Skin of body (tissue), 2 donors: ENCODE measurements around the gene PYGO2. TPM values are rescaled to one million over a fixed set of nuclear protein-coding genes. Genes with fewer than 3 reads are reported as not detected.
A peak's percentile ranks its signal among the peaks of the same experiment; 100 is the strongest.

Source experiments
- DNase-seq: peaks from one replicate; lab custom pipeline; 2025; lab: John Stamatoyannopoulos, UW
- total RNA-seq: library from RNA; depleted of rRNA; stranded (reverse); fragments of >200 nt; gene quantifications from one replicate; pipeline ENCODE4 v1.2.3, GENCODE V29; 2014

PYGO2 gene
- total RNA-seq, 1 donor from 2014 or later = 14.6 TPM

DNA sequence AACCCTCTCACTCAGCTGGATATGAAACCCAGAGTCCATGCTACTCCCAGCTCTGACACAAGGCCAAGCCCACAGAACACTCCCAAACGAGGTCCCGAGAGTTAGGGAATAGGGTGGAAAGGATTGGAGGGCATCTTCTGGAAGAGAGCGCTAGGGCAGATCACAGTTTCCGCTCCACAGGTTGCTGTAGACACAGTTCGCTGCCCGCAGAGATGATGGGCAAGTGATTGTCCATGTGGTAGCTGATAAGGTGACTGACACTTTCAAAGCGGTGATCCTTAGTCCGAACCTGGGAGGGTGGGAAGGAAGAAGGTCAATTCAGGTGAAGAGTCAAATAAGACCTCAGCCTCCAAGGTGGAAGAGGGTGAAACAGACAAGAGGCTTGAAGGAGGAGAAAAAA, 2.1 kb upstream of the PYGO2 start:
- no peak for DNase-seq

DNA sequence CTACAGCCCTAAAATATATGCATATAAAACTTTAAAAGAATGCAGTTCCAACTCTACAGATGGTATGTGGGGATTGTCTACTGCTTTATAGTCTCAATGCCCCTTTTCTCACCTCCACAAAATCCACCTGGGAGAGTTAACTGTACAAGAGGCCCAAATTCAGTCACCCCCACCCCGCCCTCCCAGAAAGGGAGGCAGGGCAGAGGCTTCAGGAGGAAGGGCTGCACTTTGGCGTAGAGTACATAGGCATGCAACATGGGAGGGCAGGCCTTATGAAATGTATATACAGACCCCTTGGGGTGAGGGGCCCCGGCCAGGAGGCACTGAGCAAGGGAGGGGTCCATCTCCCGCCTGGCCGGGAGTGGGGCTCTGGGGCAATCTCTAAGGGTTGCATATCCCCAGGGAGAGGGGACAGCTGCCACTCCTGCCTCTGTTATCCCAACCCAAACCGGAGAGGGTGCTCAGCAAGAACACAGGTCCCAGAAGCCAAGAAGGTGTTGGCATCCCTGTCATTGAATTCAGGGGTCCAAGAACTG, 1.3 kb upstream of the PYGO2 start:
- no peak for DNase-seq

DNA sequence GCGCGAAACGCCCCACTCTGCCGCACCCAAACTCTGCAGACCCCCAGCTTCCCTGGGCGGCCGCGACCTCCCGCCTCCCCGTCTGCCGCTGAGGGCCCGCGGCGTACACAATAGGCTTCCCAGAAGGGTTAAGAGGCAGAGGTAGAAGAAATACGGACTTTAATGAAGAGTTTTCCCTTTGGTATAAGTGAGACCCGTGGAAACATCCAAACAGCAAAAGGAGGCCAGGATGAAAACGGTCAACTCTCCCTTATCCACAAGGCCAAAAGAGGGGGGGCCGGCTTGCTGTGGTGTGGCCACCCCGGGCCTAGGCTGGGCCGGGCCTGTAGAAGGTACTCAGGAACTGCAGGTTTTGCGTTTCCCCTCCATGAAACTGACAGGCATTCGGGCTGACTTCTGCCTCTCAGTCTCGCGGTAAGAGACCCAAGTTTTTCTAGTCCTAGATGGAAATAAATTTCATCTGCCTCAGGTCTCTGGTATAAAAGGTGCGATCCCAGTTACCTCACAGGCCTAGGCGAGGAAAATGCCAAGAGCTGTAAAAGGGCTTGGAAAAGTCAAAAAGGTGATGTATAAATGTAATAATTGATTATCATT, 671 bp upstream of the PYGO2 start:
- no peak for DNase-seq

DNA sequence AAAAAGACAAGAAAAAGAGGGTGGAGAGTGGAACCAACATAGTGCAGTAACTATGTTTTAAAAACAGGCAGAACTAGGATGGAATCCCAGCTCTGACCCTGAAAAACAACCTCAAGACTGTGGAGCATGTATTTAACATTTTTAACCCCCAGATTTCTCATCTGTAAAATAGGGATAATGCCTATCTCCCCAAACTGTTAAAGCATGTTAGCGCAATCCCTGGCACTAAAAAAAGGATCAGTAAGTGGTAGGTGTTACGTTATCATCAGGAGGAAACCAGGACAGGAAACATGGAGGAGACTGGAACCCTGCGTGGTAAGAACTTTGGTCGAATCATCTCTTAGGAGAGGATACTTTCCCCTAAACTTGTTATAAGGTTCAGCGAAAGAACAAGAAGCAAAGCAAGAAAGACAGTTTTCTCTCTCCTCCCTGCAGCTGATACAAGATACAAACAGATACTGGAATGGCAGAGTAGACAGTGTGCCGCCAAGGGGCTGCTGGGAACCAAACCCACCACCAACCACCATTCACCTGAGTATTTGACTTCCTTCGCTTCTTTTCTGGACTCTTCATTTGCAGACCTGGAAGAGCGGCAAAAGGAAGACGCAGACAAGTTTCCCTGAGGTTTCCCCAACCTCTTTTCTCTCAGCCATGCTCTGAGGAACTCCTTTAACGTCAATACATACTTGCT, 991 bp downstream of the PYGO2 start:
- DNase-seq = no peak

DNA sequence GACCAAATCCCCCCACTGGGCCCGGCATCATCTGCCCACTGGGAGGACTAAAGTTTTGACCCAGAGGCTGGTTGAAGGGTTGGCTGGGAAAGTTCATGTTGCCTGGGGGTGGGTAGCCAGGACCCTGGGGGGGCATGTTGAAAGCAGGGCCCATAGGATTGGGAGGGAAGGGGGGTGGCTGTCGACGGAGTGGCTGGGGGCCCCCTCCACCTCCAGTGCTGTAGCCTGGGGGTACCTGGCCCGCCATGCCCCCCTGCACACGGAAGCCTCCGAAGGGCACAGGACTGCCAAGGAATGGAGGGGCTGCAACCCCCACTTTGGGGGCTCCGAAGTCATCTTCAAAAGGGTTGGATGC, 2.2 kb downstream of the PYGO2 start:
- no peak for DNase-seq

DNA sequence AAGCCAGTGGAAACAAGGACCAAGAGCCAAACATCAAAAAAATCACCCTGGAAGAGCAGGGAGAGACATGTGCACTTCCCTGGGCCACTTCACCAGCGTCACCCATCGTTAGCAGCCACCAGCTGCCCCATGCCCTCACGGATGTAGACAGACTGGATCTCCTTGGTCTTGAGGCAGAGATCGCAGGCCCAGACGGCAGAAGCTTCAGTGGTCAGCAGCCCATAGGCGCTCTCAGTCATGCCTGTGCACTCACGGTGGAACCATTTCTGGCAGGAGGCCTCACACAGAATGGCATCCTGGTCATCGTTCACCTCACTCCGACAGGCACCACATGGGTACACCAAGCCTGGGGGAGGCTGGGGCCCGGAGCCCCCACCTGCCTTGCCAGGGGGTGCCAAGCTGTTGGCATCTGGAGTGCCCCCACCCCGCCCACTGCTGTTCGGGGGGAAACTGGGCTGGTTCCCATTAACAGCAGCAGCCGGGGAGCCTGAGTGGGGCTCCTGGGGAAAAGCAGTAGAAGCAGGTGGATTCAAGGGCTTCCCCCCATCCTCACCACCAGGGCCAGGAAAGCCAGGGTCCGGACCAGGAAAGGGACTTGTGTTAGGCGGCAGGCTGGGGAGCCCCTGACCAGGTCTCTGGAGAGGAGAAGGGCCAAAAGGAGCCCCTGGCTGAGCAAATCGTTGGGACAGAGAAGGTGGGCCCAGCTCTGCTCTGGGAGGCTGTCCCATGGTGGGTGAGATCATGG, 2.7 kb downstream of the PYGO2 start:
- DNase-seq = no peak

DNA sequence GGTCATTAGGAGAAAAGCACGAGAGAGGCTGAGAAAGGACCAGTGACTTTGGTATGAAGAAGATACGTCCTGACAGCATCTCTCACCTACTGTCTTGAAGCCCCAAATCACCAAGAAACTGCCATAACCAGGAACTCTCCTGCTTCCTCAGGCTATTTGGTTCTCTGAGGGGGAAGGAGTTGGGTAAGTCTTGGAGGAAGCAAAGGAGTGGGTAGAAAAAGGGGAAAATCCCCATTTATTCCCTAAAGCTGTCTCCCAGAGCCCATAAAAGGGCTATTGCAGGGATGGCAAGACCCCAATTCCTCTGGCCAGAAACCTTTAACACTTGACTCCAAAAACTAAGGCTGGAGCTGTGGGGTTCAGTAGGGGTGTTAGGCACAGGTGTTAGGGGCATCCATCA, 3.5 kb downstream of the PYGO2 start:
- DNase-seq = no peak

DNA sequence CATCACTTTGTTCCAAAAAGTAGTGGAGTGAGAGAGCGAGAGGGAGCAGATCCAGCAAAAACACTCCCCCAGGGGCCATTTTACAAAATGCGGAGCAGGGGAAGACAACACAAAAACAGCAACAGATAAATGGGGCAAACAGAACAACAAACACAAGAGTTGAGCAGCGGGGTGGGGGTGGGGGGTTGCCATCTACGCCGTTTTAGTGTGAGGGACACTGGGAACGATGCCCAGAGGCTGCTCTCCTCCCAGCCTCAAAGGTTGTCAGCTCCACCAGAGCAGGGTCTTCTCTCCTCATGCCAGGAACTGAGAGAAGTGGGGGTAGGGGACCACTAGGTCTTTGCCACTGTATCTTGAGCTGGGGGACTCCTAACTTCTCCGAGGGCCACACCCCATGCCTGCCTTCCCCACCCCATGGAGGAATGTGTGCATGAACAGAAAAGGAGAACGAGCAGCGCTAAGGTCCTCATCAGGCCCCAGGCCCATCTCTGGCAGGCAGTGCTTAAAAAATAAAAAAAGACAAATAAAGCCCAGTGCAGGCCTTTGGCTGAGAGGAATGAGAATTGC, 4.4 kb downstream of the PYGO2 start:
- DNase-seq = no peak

DNA sequence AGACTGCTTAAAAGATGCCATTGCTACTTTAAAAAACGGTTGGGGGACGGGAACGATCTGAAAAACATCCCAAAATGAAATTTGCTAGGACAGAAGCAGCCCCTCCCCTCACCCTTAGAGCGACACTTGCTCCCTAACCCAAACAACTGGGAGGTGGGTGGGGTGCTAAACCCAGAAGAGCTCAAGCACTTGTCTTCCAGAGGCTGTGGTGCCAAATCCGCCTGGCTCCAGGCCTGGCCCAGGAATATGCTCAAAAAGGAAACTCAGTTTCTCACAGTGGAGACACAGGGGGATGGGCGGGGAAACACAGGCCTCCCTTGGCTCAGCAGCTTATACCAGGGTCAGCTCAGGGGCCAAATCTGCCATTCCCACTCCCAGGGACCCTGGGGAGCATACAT, 5.0 kb downstream of the PYGO2 start:
- no peak for DNase-seq

DNA sequence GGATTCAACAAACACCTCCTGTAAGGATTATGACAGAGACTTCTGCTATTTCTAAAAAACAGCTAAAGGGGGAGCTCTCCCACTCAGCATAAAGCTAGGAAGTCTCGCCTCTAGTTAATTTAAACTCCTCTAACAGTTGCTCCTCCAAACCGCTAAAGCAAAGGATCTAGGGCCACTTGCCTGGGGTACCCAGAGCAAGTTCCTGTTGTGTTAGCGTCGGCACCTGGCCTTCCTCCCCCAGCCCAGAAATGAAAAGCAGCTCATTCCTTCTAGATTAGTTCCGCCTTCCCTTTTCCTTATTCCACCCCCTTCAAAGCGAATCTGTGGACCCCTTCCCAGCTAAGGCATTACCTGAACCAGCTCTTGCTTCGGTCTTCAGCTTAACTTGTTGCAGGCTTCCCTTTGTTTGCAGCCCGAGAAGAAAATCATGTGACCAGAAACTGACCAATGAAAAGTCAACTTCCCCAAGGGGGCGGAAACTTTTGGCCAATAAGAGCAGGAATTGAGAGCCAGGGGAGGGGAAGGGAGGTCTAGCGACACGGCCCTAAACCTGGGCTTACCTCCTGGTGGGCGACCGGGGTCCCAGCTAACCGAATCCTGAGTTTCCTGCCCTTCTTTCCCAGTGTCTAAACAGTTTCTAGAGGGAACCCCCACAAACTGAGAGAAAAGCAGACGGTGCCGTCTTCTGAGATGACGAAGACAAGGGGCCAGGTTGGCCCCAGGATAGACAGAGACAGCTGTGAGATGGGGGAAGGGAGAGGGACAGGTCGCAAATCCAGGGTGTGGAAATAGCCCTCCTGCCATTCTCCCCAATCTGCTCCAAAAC, 5.7 kb downstream of the PYGO2 start, which contains the start of gene PBXIP1:
PBXIP1 (minus strand) TSS at position 382 of the 826 bp plus-strand sequence. CDS start 2,378 bp downstream, outside the sequence.
- peak; percentile 95 for DNase-seq

DNA sequence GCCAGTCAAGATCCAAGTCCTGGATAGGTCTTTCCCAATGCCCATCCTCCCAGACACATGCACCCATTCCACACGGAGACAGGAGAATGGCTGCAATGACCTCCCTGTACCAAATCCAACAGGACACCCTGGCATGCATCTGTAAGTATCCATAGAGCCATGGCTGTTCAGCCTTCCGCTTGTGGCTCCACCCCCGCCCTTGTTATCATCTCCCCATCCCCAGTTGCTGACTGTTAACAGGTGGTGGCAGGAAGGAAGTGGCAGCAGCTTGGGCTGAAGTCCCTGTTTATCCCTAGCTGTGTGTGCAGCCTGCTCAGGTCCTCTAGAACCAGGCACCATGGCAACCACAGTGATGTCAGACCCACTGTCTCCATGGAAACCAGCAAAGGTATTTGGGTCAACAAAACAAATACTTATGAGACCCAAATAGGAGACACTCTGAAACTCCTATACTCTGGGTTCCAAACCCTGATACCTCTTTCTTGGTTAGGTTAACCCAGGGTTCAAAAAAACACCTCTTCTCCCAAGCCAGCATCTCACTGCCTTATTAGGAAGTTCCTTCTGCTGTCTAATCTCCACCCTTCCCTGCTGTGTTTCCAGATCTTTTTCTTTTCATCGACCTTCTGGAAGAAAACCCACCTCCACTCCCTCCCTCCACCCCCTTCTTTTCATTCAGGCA, 6.4 kb downstream of the PYGO2 start:
- no peak for DNase-seq

DNA sequence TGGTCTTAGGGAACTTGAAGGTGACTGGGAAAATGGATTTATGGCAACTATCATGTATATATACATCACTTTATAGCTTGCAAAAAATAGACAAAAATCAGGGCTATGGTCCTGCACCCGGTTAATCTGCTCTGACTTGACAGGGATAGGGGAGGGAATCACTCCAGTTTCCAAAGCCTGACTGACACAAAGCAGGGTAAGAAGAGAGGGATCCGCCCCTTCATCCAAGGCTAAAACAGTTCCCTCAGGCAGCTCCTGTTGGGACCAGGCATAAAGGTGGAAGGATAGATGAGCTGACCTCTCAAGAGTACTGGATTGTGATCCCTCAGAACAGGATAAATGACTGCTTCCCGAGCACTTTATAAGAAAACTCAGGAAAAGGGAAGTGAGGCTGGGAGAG, 7.0 kb downstream of the PYGO2 start:
- DNase-seq = no peak

DNA sequence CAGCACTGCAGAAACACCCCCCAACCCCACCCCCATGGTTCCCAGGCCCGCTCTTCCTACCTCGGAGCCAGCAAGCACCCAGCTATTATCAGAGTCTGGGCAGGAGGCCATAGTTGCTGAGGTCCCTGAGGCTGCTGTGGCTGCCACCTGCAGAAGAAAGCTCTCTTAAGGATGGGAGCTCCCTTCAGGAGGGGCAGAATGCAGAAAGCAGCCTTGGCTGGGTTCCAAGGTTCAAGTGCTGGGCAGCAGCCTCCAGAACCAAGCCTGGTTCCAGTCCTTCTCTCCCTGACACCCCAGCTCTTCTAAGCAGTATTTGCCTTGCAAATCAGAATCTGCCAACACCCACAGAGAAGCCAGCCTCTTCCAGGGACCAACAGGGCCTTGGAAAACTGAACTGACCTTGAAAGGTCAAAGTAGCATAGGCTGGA, 8.0 kb downstream of the PYGO2 start:
- DNase-seq = no peak

DNA sequence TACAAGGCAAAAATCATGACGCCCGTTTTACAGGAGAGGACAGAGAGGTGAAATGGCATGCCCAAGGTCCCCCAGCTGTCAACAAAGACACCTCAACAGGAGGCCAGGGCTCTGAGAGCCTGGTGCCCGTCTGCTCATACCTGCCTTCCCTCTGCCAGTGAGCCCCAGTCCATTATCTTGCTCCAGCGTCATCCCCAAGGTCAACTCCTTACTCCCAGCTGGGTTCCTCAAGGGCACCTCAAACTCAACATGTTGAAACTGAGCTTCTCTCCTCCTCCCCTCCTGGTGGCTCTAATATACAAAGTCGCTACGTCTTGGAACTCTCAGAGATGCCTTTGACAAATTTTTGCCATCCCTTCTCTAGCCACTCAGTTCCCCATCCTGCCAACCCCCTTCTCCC, 8.9 kb downstream of the PYGO2 start:
- DNase-seq = no peak

DNA sequence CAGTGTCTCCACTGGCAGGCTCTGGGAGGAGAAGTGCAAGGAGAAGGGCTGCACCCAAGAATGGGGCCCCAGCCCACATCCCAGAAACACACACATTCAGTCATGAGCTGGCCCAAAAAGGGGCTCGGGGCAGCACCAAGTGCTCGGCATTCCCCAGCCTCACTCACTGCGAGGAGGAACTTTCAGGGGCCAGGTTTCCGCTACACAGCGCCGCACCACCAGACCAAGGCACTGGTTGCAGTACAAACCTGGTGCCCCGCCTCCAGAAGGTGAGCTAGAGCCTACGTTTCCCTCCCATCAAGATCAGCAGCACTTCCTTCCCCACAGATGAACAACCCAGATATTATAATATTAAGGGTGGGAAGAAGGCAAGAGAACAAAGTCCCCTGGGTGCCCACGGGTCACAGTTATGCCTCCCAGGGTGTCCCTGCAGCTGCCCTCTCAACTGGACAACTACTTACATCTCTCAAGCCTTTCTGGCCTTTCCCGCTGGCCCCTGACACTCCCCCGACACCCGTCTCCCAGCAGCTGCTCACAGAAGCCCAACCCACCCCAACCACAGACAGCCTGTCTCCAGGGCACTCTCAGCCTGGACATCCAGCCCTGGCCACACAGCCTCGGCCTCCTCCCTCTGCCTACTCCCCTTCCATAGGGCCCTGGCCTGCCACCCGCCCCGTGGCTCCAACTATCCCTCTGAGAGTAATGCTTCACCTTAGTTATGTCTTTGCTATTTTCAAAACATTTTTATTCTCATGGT, 9.5 kb downstream of the PYGO2 start:
- no peak for DNase-seq

DNA sequence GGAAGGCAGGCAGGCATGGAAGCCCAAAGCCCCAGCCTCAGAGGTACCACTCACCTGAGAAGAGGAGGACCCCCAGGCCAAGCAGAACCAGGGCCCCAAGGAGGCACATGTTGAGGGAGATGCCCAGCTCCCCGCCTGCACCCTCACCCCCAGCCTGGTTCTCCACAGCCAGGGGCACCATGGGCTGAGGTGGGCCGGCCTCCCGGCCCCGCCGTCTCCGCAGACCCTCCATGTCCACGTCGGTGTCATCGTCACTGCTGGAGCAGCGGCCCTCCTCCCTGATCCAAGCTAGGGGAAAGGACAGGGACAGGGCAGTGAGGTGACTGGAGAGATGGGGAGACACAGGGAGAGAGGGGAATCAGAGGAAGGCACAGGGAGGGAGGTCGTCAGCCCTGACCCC, 13.5 kb downstream of the PYGO2 start:
- no peak for DNase-seq

DNA sequence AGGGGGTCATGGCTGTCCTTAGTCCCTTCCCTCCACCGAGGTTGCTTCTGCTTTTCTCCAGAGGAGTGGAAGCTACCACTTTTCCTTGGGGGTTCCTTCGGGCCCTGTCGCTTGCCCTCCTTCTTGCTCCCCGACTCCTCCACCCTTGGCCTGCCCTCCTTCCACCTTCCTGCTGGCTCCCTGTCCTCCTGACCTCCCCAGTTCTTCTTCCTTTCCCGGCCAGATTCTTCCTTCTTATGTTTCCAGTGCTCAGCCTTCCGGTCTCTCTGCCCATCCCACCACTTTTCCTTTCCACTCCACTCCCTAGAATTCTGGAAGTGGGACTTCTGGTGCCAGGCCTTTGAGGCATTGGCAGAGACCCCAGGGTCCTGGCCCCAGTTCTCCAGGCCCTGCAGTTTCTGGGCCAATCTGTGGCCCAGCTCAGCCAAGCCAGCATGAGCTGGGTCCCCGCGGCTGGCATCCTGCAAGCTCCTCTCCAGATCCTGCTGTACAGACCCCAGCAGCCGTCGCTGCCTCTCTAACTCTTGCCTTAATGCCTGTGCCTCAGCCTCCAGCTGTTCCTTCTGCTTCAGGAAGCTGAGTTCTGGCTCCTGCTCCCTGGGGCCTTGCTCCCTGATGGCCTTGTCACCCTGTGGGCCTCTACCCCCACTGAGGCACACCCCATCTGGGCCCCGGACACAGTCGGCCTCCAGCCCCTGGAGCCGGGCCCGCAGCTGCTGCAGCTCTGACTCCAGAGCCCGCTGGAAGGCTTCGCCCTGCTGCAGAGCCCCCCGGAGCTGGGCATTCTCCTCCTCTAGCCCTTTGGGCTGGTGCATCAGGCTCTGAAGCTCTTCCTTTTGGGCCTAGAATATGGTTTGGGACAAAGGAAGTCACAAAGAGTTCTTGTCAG, 15.4 kb downstream of the PYGO2 start:
- no peak for DNase-seq

DNA sequence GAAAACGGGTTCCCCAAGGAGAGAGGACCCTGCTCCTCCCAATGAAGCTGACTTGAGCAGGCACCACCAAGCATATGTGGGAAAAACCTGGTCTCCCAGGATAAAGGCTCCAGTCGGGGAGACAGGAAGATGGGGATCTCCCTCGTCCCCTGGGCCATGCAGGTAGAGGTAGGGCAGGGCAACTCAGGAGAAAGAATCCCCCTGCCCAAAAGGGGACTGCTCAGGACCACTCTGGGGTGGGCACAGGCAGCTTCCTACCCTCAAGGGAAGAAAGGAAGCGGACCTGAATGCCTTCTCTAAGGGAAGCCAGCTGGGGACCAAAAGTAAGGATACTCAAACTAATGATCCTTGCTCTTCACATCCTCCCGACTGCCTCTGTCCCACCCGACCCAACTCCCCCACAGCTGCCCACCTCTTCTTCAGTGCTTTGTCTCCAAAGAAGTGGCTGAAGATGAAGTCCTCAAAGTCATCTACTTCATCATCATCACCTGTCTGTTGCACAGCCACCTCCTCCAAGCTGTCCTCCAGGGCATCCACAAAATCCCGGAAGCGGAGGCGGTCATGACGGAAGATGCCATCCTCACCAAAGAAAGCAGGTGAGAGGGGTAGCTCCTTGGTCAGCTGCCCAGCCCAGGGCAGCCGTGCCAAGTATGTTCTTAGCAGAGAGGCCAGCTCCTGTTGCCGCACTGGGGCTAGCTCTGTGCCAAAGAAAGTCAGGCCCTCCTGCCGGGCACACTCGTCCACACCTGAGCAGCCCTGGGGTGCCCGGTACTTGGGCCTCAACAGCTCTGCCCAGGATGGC, 16.2 kb downstream of the PYGO2 start:
- no peak for DNase-seq
